K562 (cell line): Measurements from ENCODE around the gene LAMB1. TPM values are rescaled to one million over a fixed set of nuclear protein-coding genes. Genes with fewer than 3 reads are reported as not detected.
A peak's percentile ranks its signal among the peaks of the same experiment; 100 is the strongest.

Experiments
- ATAC-seq: fragments of 200-7000 bp; cut with Tn5 transposase; 3 replicates; pipeline ENCODE4 v1.9.1; 2020; ENCODE audit warnings: moderate library complexity
- BruUV-seq: library from RNA; stranded (reverse); fragments of 400-500 nt; replicated peaks from 2 replicates; lab custom pipeline; 2021; lab: Mats Ljungman, UMichigan
- CTCF ChIA-PET: fragments of 300-600 bp; formaldehyde crosslinking; extraction: SDS; loops from one replicate; lab custom pipeline; 2021; ENCODE audit warnings: low intra/inter-chr PET ratio; lab: Yijun Ruan, JAX
- POLR2A ChIA-PET: fragments of 300-600, 350-650 bp; sonication (Branson Sonifier 250); formaldehyde crosslinking; extraction: SDS; loops from one replicate; lab custom pipeline; 2021; ENCODE audit warnings: antibody characterized with exemption, inconsistent platforms; lab: Yijun Ruan, JAX
- DNase-seq, 4 experiments: peaks; one replicate each; pipeline versions ENCODE4 v3.0.0 to v3.0.0-alpha.2; 2011 to 2018; ENCODE audit warnings: low spot score in 3 of 4, mixed read lengths in 3 of 4; ENCODE audit errors: extremely low read depth in 1 of 4
- FAIRE-seq: peaks from 2 replicates; lab custom pipeline; 2011; peaks lifted over from hg19 to GRCh38; lab: Jason Lieb, UNC
- H2AFZ ChIP-seq: 2 replicates; pipeline ENCODE4 v1.6.0; 2011; ENCODE audit warnings: low read depth, low read length, control low read depth, inconsistent platforms
- H3K27ac ChIP-seq: fragments of 200-600 bp; 3 replicates; pipeline ENCODE4 v1.8.0; 2011; ENCODE audit warnings: low read depth, mild to moderate bottlenecking, control low read depth, inconsistent platforms, low read length, moderate library complexity, mixed read lengths; ENCODE audit errors: extremely low read depth
- H3K27me3 ChIP-seq, 2 experiments: fragments of 300-600 bp in 1 of 2; 2 replicates in 1 of 2; 3 replicates in 1 of 2; pipeline versions ENCODE4 v1.6.0 to v1.8.0; 2011; ENCODE audit warnings: inconsistent platforms in 2 of 2, low read length in 2 of 2, mild to moderate bottlenecking in 1 of 2, mixed read lengths in 1 of 2, moderate library complexity in 1 of 2; ENCODE audit not compliant: control insufficient read depth in 2 of 2, insufficient read depth in 2 of 2
- H3K36me3 ChIP-seq: fragments of 300-600 bp; 3 replicates; pipeline ENCODE4 v1.8.0; 2011; ENCODE audit warnings: mild to moderate bottlenecking, low read length, inconsistent platforms; ENCODE audit not compliant: control insufficient read depth, insufficient read depth
- H3K4me1 ChIP-seq, 2 experiments: fragments of 200-600 bp in 1 of 2; replicated peaks in 1 of 2; 2 replicates in 1 of 2; 3 replicates in 1 of 2; pipeline versions ENCODE4 v1.5.1 to v1.8.0; 2011; ENCODE audit warnings: inconsistent platforms in 2 of 2, low read length in 2 of 2, mild to moderate bottlenecking in 1 of 2, mixed read lengths in 1 of 2, moderate library complexity in 1 of 2; ENCODE audit not compliant: control insufficient read depth in 2 of 2, insufficient read depth in 2 of 2
- H3K4me2 ChIP-seq: 2 replicates; pipeline ENCODE4 v1.6.1; 2011; ENCODE audit warnings: low read length, control low read depth, inconsistent platforms, mixed read lengths; ENCODE audit not compliant: insufficient read depth
- H3K4me3 ChIP-seq: fragments of 200-600 bp; sonication (generic), shearing (Covaris generic); 2 replicates; pipeline ENCODE4 v1.5.1; 2016; ENCODE audit warnings: control low read depth, inconsistent platforms
- H3K79me2 ChIP-seq: fragments of 200-600 bp; 3 replicates; pipeline ENCODE4 v1.8.0; 2011; ENCODE audit warnings: low read length, inconsistent platforms; ENCODE audit not compliant: control insufficient read depth, insufficient read depth
- H3K9ac ChIP-seq, 2 experiments: 2 replicates each; pipeline versions ENCODE4 v1.6.0 to v1.6.1; 2011; ENCODE audit warnings: low read depth in 2 of 2, low read length in 2 of 2, control low read depth in 1 of 2, inconsistent platforms in 1 of 2, mild to moderate bottlenecking in 1 of 2, mixed read lengths in 1 of 2; ENCODE audit not compliant: insufficient read depth in 1 of 2
- H3K9me1 ChIP-seq: one replicate; pipeline ENCODE4 v1.6.0; 2011; ENCODE audit warnings: inconsistent platforms, mild to moderate bottlenecking, low read length, moderate library complexity; ENCODE audit not compliant: control insufficient read depth, insufficient read depth
- H3K9me3 ChIP-seq: replicated peaks from 2 replicates; pipeline ENCODE4 v1.5.1; 2011; ENCODE audit warnings: low read depth, low read length, inconsistent platforms; ENCODE audit not compliant: control insufficient read depth, insufficient read depth
- H4K20me1 ChIP-seq: replicated peaks from 2 replicates; pipeline ENCODE4 v1.6.1; 2011; ENCODE audit warnings: low read length, inconsistent platforms, mixed read lengths; ENCODE audit not compliant: control insufficient read depth, insufficient read depth
- ATF3 ChIP-seq, 2 experiments: fragments of 450-650 bp in 1 of 2; sonication (generic) in 1 of 2; formaldehyde crosslinking in 1 of 2; IDR thresholded peaks in 1 of 2; conservative IDR thresholded peaks in 1 of 2; 2 replicates each; pipeline versions ENCODE4 v1.6.1 to v1.8.1; 2016 to 2023; ENCODE audit warnings: mild to moderate bottlenecking in 2 of 2, moderate library complexity in 2 of 2, inconsistent platforms in 1 of 2, missing genetic modification reagents in 1 of 2
- RNF2 ChIP-seq: sonication (generic); IDR thresholded peaks from 2 replicates; pipeline ENCODE4 v1.6.1; 2016
- STAG1 ChIP-seq: sonication (generic); formaldehyde crosslinking; IDR thresholded peaks from 2 replicates; pipeline ENCODE4 v1.5.0; 2020; ENCODE audit warnings: missing genetic modification reagents, borderline replicate concordance
- WGBS: fragments of 100-300 bp; shearing (Covaris generic); methylation state at CpG from one replicate; pipeline ENCODE4 v1.1.6; 2016; ENCODE audit warnings: low coverage, mixed read lengths; ENCODE audit not compliant: insufficient coverage; ENCODE audit errors: missing lambda C conversion rate; 5-methylcytosine and 5-hydroxymethylcytosine counted together
- in situ Hi-C: fragments of 300-500 bp; cut with MboI; formaldehyde crosslinking; loops from 4 replicates; pipeline ENCODE4 v1.15.0; 2018; ENCODE audit warnings: inconsistent platforms, mixed read lengths
- intact Hi-C: fragments of 100-400 bp; cut with micrococcal nuclease; formaldehyde crosslinking; loops from 2 replicates; pipeline ENCODE4 v1.14.2; 2022
- polyA plus RNA-seq, 8 experiments: library from polyadenylated mRNA; depleted of rRNA in 4 of 8; stranded (reverse) in 5 of 8; unstranded in 3 of 8; fragments of >200 nt; fragmentation: Nextera tagmentation in 2 of 8; fragmentation: Illumina TruSeq in 1 of 8; extraction: Ambion mirVana in 2 of 8; extraction: Trizol in 1 of 8; gene quantifications; 2 replicates each; pipeline versions ENCODE4 v1.2.1 to v1.2.3, GENCODE V29; 2011 to 2014; ENCODE audit warnings: inconsistent platforms in 1 of 8, missing spikeins in 1 of 8
- total RNA-seq, 7 experiments: library from RNA; depleted of rRNA in 6 of 7; stranded (reverse); fragments of >200 nt in 6 of 7; fragmentation: Illumina TruSeq in 2 of 7; extraction: Trizol in 2 of 7; gene quantifications; 2 replicates each; pipeline versions ENCODE4 v1.2.1 to v1.2.3, GENCODE V29; 2011 to 2021; ENCODE audit warnings: low replicate concordance in 1 of 7

LAMB1 gene
- total and polyA plus RNA-seq, 9 of the 15 experiments (the other 6 are each of a cell fraction or from before 2014, with no cell fraction given), result 6.0 to 17.7 (median 12.3) TPM

GRCh38 chr7:107949443-107949935 lies 53.5 kb downstream of the LAMB1 start:
- in situ Hi-C loops (no loop called here), intact Hi-C loops (loop anchor here (5.0 kb wide), 1 partner anchor 198 kb away; no protein-coding TSS in a partner anchor)
- Histone ChIP-seq H3K27ac (no peak overlapping the region), H3K9me3 (no peaks in the 10 kb centered on the region), H3K4me1 (peaks cover 0 to 3% of the 10 kb centered on the region in 2 experiments; a peak in 1 of 5 replicates), H3K79me2 (no peaks in the 10 kb centered on the region), H2AFZ (no peak overlapping the region), H3K36me3 (peaks cover 10% of the 10 kb centered on the region; the same call in 1 of the 3 replicates), H3K4me2 (no peak overlapping the region), H4K20me1 (no peaks in the 10 kb centered on the region), H3K4me3 (no peak overlapping the region), H3K9ac (no peak overlapping the region), H3K9me1 (no peaks in the 10 kb centered on the region), H3K27me3 (no peaks in the 10 kb centered on the region)
- ATAC-seq (no peak), DNase-seq (no peak), FAIRE-seq (no peak)
- POLR2A ChIA-PET, result interaction anchor here (1.0 kb wide), 1 partner anchor 14 kb away, joined by 3 read pairs; no protein-coding TSS in a partner anchor
- 14% methylated on average over 1 of the region's 1 CpG for WGBS
- BruUV-seq, result no TSS peak
- no peak for TF ChIP-seq RNF2
- CTCF ChIA-PET, result no interaction called here

GRCh38 chr7:107948645-107949442 lies 54.1 kb downstream of the LAMB1 start:
- ChIA-PET POLR2A (interaction anchor here (0.7 to 1.2 kb wide), 4 partner anchors 9 to 18 kb away, joined by 3 read pairs; no protein-coding TSS in a partner anchor), CTCF (no interaction called here)
- H3K9me3 ChIP-seq, result no peaks in the 10 kb centered on the region
- DNase-seq (no peak), FAIRE-seq (no peak), ATAC-seq (no peak)
- in situ Hi-C loops (no loop called here), intact Hi-C loops (loop anchor here (5.0 kb wide), 1 partner anchor 198 kb away; no protein-coding TSS in a partner anchor)
- H3K27me3 ChIP-seq, result no peaks in the 10 kb centered on the region
- H3K4me2 ChIP-seq, result no peak overlapping the region
- BruUV-seq, result no TSS peak
- no peaks in the 10 kb centered on the region for H3K9me1 ChIP-seq
- peaks cover 15% of the 10 kb centered on the region; the same call in 1 of the 3 replicates for H3K36me3 ChIP-seq
- no peaks in the 10 kb centered on the region for H4K20me1 ChIP-seq
- no peaks in the 10 kb centered on the region for H3K79me2 ChIP-seq
- 61% methylated on average over 7 of the region's 7 CpGs for WGBS
- no peak overlapping the region for H3K27ac ChIP-seq
- H2AFZ ChIP-seq, result no peak overlapping the region
- peaks cover 0 to 3% of the 10 kb centered on the region in 2 experiments; a peak in 1 of 5 replicates for H3K4me1 ChIP-seq
- H3K9ac ChIP-seq, result no peak overlapping the region
- no peak overlapping the region for H3K4me3 ChIP-seq
- TF ChIP-seq ATF3 (IDR thresholded peaks at IDR 0.05), result no peak
- 0 out of 2 replicates have a peak, but pooled peaks have one; percentile 43 for TF ChIP-seq ATF3 (CRISPR knock-in tag; conservative IDR thresholded peaks at IDR 0.05)
- TF ChIP-seq STAG1 (CRISPR knock-in tag), result no peak
